Mesendoderm (in vitro differentiated cells): ENCODE data around the gene C1QTNF5.

ENCODE experiments used
- DNase-seq: peaks from one replicate; pipeline ENCODE4 v3.0.0; 2013
- H2AK5ac ChIP-seq: 2 replicates; pipeline ENCODE4 v1.6.1; 2013; ENCODE audit warnings: low read length, inconsistent platforms
- H2BK120ac ChIP-seq: 2 replicates; pipeline ENCODE4 v1.6.1; 2013; ENCODE audit warnings: low read depth, mild to moderate bottlenecking, low read length, moderate library complexity, mixed read lengths
- H2BK15ac ChIP-seq: replicated peaks from 2 replicates; pipeline ENCODE4 v1.6.1; 2013; ENCODE audit warnings: low read depth, mild to moderate bottlenecking, moderate library complexity
- H2BK5ac ChIP-seq: 2 replicates; pipeline ENCODE4 v1.6.1; 2013; ENCODE audit warnings: low read length, inconsistent platforms
- H3K18ac ChIP-seq: 2 replicates; pipeline ENCODE4 v1.6.1; 2013; ENCODE audit warnings: mild to moderate bottlenecking, low read length, mixed read lengths
- H3K23ac ChIP-seq: one replicate; pipeline ENCODE4 v1.6.1; 2013; ENCODE audit warnings: low read length
- H3K27ac ChIP-seq: 2 replicates; pipeline ENCODE4 v1.5.1; 2013; ENCODE audit warnings: low read depth, mild to moderate bottlenecking, inconsistent platforms, low read length, moderate library complexity
- H3K27me3 ChIP-seq: 2 replicates; pipeline ENCODE4 v1.6.1; 2013; ENCODE audit warnings: low read length, control low read depth, mild to moderate bottlenecking, inconsistent platforms; ENCODE audit not compliant: insufficient read depth, poor library complexity
- H3K36me3 ChIP-seq: 2 replicates; pipeline ENCODE4 v1.6.1; 2013; ENCODE audit warnings: low read length, inconsistent platforms; ENCODE audit not compliant: control insufficient read depth, insufficient read depth
- H3K4ac ChIP-seq: one replicate; pipeline ENCODE4 v1.6.1; 2013; ENCODE audit warnings: low read depth, mild to moderate bottlenecking, low read length, moderate library complexity
- H3K4me1 ChIP-seq: 2 replicates; pipeline ENCODE4 v1.6.1; 2013; ENCODE audit warnings: low read depth, low read length, inconsistent platforms; ENCODE audit not compliant: control insufficient read depth
- H3K4me2 ChIP-seq: 2 replicates; pipeline ENCODE4 v1.6.1; 2013; ENCODE audit warnings: low read length
- H3K4me3 ChIP-seq: 2 replicates; pipeline ENCODE4 v1.5.1; 2013; ENCODE audit warnings: mild to moderate bottlenecking, low read length
- H3K56ac ChIP-seq: one replicate; pipeline ENCODE4 v1.6.1; 2013; ENCODE audit warnings: low read length
- H3K79me1 ChIP-seq: 2 replicates; pipeline ENCODE4 v1.6.1; 2013; ENCODE audit warnings: low read length, inconsistent platforms
- H3K79me2 ChIP-seq: 2 replicates; pipeline ENCODE4 v1.6.1; 2013; ENCODE audit warnings: mild to moderate bottlenecking, low read length; ENCODE audit not compliant: control insufficient read depth, insufficient read depth
- H3K9ac ChIP-seq: 2 replicates; pipeline ENCODE4 v1.6.1; 2013; ENCODE audit warnings: low read length, inconsistent platforms
- H4K5ac ChIP-seq: one replicate; pipeline ENCODE4 v1.6.1; 2013; ENCODE audit warnings: low read length
- H4K8ac ChIP-seq: one replicate; pipeline ENCODE4 v1.6.1; 2013; ENCODE audit warnings: low read depth, mild to moderate bottlenecking, control low read depth, low read length, moderate library complexity
- WGBS: extraction: QIAGEN DNeasy Blood & Tissue Kit; methylation state at CpG from one replicate; pipeline ENCODE4 v1.1.7; 2013; ENCODE audit warnings: low lambda C conversion rate, missing lambda C conversion rate; ENCODE audit not compliant: insufficient coverage; ENCODE audit errors: extremely low coverage; 5-methylcytosine and 5-hydroxymethylcytosine counted together

Gene C1QTNF5

GRCh38 chr11:119365071-119365591 is 24.4 kb upstream of the C1QTNF5 start:
- Histone ChIP-seq H2BK5ac (no peak overlapping the region), H4K5ac (no peak overlapping the region), H3K79me2 (no peaks in the 10 kb centered on the region), H2BK15ac (no peak overlapping the region), H3K36me3 (no peaks in the 10 kb centered on the region), H4K8ac (no peak overlapping the region), H2BK120ac (no peak overlapping the region), H3K4me3 (no peak overlapping the region), H3K79me1 (no peaks in the 10 kb centered on the region), H3K23ac (no peak overlapping the region), H3K27me3 (peaks cover 7% of the 10 kb centered on the region), H3K56ac (no peak overlapping the region), H3K27ac (no peak overlapping the region), H2AK5ac (no peak overlapping the region), H3K4ac (no peak overlapping the region), H3K4me1 (peaks cover 8% of the 10 kb centered on the region), H3K9ac (no peak overlapping the region), H3K4me2 (no peak overlapping the region), H3K18ac (no peak overlapping the region)
- no CpG with 5 or more reads among the region's 6 CpGs for WGBS
- DNase-seq, result no peak

- H3K27ac ChIP-seq, result no peak overlapping the region
- DNase-seq, result peak; percentile 56
- peaks cover 7% of the 10 kb centered on the region for H3K27me3 ChIP-seq
- H4K8ac ChIP-seq, result no peak overlapping the region
- no peak overlapping the region for H3K23ac ChIP-seq
- H3K36me3 ChIP-seq, result no peaks in the 10 kb centered on the region
- H4K5ac ChIP-seq, result no peak overlapping the region
- H2BK120ac ChIP-seq, result no peak overlapping the region
- H3K4me3 ChIP-seq, result no peak overlapping the region
- no CpG with 5 or more reads among the region's 88 CpGs for WGBS
- no peak overlapping the region for H2BK15ac ChIP-seq
- no peak overlapping the region for H2AK5ac ChIP-seq
- peak overlapping the region; percentile 61 for H3K9ac ChIP-seq
- H3K79me2 ChIP-seq, result no peaks in the 10 kb centered on the region
- peak overlapping the region; percentile 48 for H3K4me2 ChIP-seq
- H2BK5ac ChIP-seq, result no peak overlapping the region
- no peak overlapping the region for H3K4ac ChIP-seq
- H3K4me1 ChIP-seq, result peaks cover 8% of the 10 kb centered on the region
- H3K56ac ChIP-seq, result peak overlapping the region; percentile 76
- peak overlapping the region; percentile 85 for H3K18ac ChIP-seq
- H3K79me1 ChIP-seq, result no peaks in the 10 kb centered on the region
Measured at GRCh38 chr11:119363851-119364590, 23.3 kb upstream of the C1QTNF5 start.

- Histone ChIP-seq H3K27ac (no peak overlapping the region), H4K8ac (no peak overlapping the region), H3K18ac (peak overlapping the region; percentile 9), H3K27me3 (peaks cover 7% of the 10 kb centered on the region), H3K4me1 (peaks cover 8% of the 10 kb centered on the region), H3K23ac (no peak overlapping the region), H2BK15ac (no peak overlapping the region), H2BK120ac (no peak overlapping the region), H3K4me3 (no peak overlapping the region), H2AK5ac (no peak overlapping the region), H3K9ac (peak overlapping the region; percentile 39), H4K5ac (no peak overlapping the region), H3K4me2 (peak overlapping the region; percentile 42), H3K36me3 (no peaks in the 10 kb centered on the region), H2BK5ac (no peak overlapping the region), H3K79me2 (no peaks in the 10 kb centered on the region), H3K56ac (peak overlapping the region; percentile 76), H3K4ac (no peak overlapping the region), H3K79me1 (no peaks in the 10 kb centered on the region)
- no CpG with 5 or more reads among the region's 44 CpGs for WGBS
- DNase-seq, result no peak
Measured at GRCh38 chr11:119363081-119363850, 22.6 kb upstream of the C1QTNF5 start.

- Histone ChIP-seq H3K79me2 (no peaks in the 10 kb centered on the region), H4K8ac (no peak overlapping the region), H3K4me2 (no peak overlapping the region), H3K23ac (no peak overlapping the region), H3K36me3 (no peaks in the 10 kb centered on the region), H3K4me1 (peaks cover 8% of the 10 kb centered on the region), H3K56ac (no peak overlapping the region), H4K5ac (no peak overlapping the region), H3K4me3 (no peak overlapping the region), H2BK120ac (no peak overlapping the region), H3K79me1 (no peaks in the 10 kb centered on the region), H3K27ac (no peak overlapping the region), H3K4ac (no peak overlapping the region), H3K27me3 (peaks cover 7% of the 10 kb centered on the region), H3K9ac (no peak overlapping the region), H2BK5ac (no peak overlapping the region), H2BK15ac (no peak overlapping the region), H2AK5ac (no peak overlapping the region), H3K18ac (no peak overlapping the region)
- DNase-seq, result no peak
- WGBS, result no CpG with 5 or more reads among the region's 5 CpGs
Measured at GRCh38 chr11:119362741-119363080, 22.0 kb upstream of the C1QTNF5 start.

- H3K4ac ChIP-seq, result no peak overlapping the region
- H4K5ac ChIP-seq, result no peak overlapping the region
- no peaks in the 10 kb centered on the region for H3K36me3 ChIP-seq
- no peaks in the 10 kb centered on the region for H3K79me2 ChIP-seq
- no peak overlapping the region for H3K27ac ChIP-seq
- no peak overlapping the region for H2AK5ac ChIP-seq
- H3K18ac ChIP-seq, result no peak overlapping the region
- no peak overlapping the region for H2BK5ac ChIP-seq
- peak overlapping the region; percentile 18 for H3K56ac ChIP-seq
- no peak overlapping the region for H4K8ac ChIP-seq
- H3K4me3 ChIP-seq, result no peak overlapping the region
- H3K4me1 ChIP-seq, result peaks cover 8% of the 10 kb centered on the region
- H3K4me2 ChIP-seq, result no peak overlapping the region
- no CpG with 5 or more reads among the region's 11 CpGs for WGBS
- no peak overlapping the region for H2BK120ac ChIP-seq
- peak overlapping the region; percentile 19 for H3K23ac ChIP-seq
- no peaks in the 10 kb centered on the region for H3K79me1 ChIP-seq
- no peak overlapping the region for H3K9ac ChIP-seq
- peaks cover 7% of the 10 kb centered on the region for H3K27me3 ChIP-seq
- no peak overlapping the region for H2BK15ac ChIP-seq
- no peak for DNase-seq
Measured at GRCh38 chr11:119361941-119362725, 21.4 kb upstream of the C1QTNF5 start.
